ENCODE measurements around the gene AGER.

Gene AGER

DNA sequence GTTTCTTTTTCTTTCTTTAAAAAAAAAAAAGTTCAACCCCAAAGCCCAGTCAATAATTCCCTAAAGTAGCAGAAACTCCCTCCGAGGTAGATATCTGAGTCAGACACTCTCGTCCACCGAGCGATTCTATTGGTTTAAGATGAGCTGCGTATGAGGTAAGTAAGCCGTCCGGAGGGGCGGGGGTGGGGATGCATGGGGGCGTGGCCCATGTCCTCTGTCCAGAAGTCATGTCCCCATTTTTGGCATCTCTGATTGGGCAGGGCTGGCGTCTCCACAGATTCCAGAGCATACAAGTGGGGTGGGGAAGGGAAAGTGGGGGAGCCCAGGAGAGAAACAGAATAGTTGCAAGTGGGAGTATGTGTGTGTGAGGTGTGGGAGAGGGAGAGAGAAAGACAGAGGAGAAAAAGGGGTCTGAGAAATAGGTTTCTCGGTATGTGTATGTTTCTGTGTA is 1.7 kb upstream of the AGER start:
- peak; percentile 80 for DNase-seq

DNA sequence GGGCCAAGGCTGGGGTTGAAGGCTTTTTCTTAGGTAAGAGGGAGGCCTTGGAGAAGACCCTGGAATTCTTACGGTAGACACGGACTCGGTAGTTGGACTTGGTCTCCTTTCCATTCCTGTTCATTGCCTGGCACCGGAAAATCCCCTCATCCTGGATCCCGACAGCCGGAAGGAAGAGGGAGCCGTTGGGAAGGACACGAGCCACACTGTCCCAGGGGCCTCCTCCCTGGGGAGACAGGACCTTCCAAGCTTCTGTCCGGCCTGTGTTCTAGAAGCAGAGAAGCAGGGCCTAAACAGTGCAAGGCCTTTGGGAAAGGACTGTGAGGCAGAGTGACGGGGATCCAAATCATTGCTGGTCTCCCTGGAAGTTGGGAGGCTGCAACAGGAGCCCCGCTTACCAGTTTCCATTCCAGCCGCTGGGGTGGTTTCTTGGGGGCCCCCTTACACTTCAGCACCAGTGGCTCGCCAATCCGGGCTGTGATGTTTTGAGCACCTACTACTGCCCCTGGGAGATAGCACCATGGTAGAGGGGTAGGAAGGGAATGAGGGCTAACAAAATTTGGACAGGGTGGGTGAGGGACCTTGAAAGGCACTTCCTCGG is 470 bp downstream of the AGER start:
- no peak for DNase-seq

DNA sequence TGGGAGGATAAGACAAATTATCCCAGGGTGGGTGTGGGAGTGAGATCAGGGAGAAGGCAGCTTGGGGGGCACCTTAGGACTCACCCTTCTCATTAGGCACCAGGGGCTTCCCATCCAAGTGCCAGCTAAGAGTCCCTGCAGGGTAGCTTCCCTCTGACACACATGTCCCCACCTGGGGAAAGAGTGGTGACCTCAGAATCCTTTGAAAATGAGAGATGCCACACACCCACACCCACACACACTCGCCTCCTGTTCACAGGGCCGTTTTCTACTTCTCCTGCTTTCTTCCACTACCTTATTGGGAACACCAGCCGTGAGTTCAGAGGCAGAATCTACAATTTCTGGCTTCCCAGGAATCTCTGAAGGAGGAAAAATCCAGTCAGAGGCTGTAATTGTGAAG is 1.0 kb downstream of the AGER start:
- DNase-seq = no peak

DNA sequence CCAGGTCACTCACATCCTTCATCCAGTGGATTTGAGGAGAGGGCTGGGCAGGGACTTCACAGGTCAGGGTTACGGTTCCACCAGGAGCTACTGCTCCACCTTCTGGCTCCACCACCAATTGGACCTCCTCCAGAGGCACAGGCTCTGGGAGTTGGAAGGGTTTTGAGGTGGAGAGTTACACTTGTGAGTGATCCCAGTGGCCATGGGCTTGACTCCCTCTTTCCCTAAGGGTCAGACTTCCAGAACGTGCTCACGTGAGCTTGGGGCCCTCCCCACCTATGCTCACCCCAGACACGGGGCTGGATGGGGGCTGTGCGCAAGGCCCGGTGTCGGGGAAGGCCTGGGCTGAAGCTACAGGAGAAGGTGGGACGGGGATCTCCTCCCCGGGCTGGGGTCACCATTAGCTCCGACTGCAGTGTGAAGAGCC is 1.5 kb downstream of the AGER start:
- DNase-seq = no peak

DNA sequence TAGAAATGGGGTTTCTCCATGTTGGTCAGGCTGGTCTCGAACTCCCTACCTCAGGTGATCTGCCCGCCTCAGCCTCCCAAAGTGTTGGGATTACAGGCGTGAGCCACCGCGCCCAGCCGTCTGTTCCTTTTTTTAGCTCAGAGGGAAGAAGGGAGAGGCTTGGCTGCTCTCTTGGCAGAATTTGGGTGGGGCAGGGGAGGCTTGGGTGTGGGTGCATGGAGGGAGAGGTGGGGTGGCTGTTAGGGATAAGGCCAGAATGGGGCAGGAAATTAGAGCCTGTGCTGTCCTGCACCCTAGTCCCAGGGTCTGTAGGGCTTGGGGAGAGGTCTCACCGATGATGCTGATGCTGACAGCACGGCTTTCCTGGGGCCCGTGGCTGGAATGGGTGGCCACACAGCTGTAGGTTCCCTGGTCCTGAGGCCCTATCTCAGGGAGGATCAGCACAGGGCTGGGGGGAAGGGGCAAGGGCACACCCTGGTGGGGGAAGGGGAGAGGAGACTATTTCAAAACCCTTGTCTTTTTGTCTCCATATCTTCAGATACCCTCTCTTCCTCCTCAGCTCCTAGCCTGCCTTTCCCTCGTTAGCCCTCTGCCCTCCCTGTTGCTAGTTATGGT is 2.0 kb downstream of the AGER start:
- no peak for DNase-seq

DNA sequence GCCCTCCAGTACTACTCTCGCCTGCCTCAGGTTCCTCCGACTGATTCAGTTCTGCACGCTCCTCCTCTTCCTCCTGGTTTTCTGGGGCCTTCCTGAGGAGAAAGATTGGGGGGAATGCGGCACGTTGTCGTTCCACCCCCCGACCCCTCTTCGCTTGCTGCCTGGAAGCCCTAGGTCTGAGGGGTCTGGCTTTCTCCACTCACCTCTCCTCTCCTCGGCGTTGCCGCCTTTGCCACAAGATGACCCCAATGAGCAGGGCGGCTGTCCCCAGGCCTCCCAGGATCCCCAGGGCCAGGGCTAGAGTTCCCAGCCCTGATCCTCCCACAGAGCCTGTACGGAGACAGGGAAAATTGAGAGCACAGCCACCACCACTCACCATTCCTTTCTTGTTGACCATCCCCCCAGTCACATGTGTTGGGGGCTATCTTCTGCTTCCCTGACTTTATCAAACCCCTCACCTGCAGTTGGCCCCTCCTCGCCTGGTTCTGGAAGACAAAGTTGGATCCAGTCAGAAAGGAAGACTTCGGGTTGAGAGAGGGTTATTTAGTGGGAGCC is 2.8 kb downstream of the AGER start:
- no peak for DNase-seq

DNA sequence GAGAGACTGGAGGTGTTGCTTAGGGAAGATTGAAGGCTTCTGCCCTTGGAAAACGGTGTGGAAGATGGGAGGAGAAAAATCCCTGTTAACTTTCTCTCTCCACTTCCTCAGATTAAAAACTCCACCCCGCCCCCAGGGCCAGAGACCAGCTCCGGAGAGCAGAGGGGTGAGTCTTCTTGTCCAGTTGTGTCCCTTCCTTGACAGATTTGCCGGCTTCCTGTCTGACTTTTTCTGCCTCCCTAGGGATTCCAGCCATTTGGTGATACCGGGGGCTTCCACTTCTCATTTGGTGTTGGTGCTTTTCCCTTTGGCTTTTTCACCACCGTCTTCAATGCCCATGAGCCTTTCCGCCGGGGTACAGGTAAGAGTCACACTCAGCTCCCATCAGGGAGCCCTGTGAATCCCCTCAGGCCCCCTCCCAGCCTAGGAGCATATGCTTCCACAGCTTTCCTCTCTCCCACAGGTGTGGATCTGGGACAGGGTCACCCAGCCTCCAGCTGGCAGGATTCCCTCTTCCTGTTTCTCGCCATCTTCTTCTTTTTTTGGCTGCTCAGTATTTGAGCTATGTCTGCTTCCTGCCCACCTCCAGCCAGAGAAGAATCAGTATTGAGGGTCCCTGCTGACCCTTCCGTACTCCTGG is 4.2 kb downstream of the AGER start:
- DNase-seq = no peak

DNA sequence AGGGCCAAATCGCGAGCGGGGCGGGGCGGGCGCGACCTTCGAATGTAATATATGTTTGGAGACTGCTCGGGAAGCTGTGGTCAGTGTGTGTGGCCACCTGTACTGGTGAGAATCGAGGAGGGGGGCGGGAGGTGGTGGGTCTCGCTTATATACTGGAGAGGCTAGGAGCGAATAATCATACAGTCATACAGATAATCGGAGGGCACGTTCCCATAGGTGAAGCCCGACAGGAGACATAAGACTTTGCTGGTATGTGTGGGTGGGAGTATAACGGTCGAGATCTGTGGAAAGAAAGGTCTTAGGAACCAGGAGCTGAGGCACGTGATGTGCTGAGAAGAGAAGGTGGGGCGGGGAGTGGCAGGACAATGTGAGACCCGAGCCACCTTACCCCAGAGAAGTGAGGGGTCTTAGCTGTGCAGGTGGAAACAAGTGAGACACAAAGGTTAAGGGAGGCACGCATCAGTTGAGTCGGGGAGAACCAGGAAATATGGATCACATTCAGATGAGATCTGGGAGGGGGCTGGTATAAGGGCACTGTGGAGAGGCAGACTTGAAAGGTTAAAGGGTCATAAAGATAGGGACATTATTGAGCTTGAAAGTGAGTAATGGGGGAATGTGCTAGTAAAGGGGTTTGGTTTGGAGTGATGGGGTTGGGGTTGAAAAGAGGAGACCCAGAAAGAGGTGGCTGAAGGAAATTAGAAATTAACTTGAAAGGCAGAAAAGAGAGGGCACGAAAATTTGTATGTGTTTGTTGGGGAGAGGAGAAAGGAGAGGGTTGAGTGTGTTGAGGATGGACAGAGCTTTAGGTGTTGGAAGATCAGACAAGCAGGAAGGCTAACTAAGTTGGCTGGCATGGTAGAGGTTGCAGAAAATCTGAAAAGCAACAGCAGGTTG is 5.3 kb downstream of the AGER start:
- DNase-seq = no peak

DNA sequence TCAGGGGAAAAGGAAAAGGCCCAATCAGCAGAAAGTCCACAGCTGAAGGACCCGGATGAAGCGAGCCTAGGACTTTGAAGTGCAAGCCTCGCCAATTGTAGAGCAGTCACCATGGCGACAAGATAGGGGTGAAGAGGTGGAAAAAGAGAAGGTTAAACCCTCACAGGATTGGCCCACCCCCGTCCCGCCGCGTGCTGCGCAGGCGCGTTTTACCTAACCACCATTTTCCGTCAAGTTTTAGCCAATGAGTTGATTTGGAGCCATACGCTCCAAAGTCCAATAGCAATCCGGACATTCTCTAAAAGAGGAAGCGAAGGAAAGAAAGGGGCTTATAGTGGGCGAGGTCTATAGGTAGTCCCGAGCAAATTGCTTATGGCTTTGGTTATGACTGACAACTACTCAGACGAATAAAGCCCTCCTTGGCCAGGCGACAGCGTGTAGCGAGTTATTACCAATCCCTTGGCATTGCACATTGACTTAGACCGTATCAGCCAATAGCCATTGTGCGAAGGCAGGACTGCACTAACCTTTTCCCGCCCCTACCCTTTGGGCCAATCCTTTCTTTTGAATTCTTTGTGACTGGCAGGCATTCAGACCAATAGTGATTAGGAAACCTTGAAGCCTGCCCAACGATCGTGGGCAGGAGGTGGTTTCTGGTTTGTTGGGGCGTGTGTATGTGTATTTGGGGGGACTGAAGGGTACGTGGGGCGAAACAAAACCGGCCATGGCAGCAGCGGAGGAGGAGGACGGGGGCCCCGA is 6.1 kb downstream of the AGER start, which contains the start of gene RNF5:
TSS of gene RNF5 (plus strand) at position 618 of the 759 bp plus-strand sequence. CDS start at position 725, 107 bp downstream.
- peak; percentile 100 for DNase-seq

DNA sequence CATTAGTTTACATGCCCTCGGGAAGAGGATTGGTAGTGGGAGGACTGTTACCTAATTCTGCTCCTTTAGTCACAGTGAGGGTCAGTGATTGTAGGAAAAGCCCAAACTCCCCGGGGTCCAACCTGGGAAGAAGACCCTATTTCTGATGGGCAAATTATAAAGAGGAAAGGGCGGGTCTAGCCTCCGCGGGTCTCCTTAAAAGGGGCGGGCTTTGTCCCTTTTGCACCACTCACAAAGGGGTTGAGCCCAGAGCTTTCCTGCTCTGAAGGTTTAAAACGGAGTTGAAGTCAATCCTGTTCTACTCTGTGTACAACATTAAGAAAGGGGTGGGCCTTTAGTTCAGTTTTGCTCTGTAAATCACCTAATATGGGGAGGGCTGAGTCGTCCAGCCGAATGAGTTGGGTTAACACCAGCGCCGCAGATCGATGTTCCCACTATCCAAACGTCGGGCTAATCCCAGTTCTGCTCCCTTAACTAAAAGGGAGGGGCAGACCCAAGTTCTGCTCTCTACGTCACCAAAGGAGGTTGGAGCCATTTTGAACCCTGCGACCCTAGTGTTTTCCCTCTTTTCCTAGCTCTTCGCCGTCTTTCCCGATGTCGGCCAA is 6.8 kb downstream of the AGER start:
- DNase-seq = peak; percentile 75

DNA sequence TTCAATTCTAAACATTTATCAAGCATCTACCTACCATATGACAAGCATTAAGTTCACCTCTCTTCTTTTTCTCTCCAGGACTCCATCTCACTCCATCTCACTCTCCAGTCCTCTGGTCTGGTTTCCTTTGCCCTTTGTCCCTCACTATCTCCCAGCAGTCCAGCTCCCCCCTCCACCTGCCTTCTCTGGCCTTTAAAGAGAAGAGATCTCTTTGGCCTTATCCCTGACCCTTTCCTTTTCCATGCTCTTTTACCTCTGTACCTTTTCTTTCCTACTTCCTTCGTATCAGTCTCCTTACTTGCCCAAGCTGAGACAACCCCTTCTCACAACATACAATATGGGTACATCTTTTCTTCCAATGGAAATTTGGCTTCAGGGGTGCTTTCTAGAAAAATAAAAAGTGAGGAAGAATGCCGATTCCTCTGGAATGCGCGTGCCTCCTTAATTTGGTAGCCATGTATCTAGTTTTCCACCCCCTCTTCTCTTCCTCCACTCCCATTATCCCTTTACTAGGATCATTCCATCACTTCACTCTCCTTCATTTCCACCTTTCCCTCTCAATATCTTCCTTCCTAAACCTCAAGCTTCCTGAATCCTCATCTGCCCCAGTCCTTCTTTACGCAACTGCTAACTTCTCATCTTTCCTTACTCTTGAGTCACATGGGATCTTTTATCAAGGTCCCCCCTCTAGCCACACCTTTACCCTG is 7.4 kb downstream of the AGER start:
- DNase-seq = no peak

DNA sequence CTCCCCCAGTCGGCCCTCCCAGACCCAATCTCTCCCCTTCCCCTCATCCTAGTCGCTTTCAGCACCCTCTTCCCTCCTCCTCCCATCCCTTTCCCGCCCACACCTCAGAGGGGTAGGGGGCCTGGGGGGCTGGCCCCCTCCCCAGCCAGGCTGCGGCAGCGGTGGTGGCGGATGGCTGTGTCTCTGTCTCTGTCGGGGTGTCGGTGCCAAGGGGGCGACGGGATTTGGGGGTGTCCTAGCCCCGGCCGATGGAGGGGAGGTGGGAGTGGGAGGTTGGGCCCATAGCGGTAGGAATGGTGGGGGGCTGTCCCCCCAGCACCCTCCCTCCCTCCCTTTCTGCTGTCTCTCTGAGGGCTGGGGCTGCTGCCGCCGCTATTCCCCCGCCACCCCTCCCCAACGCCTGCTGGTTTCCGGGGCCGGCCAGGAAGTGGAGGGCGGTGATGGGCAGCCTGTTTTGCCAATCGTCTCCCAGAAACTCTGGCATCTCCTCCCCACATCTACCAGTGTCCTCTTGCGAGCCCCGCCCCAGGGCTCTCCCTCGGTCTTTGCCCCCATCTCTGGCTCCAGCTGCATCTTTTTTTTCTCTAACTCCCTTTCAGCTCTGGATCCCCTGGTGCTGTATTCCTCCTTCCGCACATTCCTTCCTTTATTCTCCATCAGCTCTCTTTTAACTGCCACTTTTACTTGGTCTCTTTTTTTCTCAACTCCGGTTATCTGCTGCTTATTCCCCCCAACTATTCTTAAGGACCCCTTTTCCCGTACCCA is 8.2 kb downstream of the AGER start, which contains the start of gene AGPAT1:
TSS of gene AGPAT1 (minus strand) at position 374 of the 765 bp plus-strand sequence. CDS start 4,588 bp downstream, outside the sequence.
- peak; percentile 98 for DNase-seq

DNA sequence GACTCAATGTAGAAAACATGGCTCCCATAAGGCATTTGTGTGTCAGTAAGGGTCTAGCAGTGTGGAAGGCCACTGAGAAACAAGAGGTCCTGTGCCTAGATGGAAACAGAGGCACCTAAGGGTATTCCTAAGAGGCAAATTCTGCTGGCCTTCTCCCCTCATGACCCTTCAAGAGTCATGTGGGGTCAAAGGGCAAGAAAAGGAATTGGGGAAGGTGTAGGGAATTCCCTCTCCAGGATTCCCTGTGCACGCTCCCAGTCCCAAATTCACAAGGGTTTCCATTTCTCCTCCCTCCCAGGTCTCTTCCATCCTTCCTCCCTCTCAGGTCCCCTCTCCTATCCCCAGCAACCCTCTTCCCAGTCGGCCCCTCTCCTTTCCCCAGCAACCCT is 8.7 kb downstream of the AGER start:
- no peak for DNase-seq

DNA sequence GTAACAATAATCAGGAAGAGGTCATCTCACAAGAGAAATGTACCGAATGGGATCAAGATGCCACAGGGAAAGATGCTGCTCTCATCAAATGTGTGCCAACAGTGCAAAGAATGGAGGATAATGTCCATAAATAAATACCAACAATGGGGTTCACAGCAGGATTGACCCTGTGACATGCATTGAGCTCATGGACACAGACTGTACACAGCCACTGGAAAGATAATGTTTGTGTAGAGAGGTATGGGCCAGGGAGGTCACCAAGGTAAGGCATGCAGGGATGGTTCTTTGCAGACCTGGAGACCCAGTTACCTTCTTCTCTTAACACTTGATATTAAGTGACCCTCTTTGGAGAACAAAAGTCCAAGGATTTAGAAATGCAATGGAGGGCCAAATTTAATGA is 9.6 kb downstream of the AGER start:
- no peak for DNase-seq

DNA sequence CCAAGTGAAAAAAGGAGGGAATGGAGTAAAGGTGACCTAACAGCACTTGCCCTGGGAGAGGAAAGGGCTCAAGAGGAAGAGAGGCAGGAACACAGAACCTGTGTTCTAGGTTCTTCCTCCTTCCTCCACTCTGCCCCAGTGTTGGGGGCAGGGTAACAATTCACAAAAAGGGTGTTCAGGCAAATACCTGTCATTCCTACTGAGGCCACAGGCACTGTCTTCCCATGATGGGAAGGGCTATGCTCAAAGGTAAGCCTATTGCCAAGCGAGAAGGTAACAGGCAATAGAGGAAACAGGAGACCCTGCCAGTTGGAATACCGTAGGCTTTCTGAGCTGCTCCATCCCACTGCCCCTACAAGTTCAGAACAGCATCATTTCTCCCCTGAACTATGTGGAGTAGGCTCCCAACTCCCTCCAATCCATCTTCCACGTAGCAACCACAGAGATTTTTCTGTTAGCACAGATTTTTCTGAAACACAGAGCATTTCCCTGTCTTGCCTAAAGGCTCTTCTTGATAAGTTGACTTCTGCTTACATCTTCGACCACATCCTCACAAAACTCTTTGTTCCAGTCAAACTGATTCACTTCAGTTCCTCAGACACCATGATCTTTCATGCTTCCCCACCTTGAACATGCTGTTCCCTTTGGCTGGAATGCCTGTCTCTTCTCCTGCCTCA is 10.9 kb downstream of the AGER start:
- no peak for DNase-seq

DNA sequence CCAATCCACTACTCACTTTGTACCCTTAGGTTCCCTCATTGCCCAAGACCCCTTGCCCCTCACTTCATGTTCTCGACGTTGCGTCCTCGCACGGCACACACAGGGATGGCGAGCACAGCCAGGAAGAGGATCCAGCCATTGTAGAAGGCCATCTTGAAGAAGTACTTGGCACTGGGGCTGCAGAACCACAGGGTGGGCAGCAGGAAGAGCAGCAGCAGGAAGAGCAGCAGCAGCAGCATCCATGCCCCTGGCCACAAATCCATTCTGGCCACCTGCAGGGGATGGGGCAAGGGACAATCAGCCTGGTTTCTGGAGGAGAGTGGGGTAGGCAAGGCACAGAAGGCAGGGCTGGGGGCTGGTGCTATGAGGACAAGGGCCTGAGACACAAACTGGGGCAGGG is 12.8 kb downstream of the AGER start:
- no peak for DNase-seq

DNA sequence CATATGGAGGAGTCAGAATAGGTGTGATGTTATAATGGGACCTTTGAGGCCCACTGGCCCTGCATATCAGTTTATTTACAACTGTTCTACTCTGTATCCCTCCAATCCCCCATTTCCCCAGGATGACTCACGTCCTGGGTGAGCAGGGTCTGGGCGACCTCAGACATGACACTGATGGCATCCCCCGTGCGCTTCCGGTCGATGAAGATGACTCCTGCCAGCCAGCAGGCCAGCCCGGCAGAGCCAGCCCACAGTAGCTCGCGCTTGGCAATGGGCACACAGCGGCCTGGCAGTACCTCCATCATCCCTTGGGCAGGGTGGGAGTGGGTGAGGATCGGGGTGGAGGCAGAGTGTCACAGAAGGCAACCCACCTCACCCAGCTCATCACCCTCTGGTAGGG is 13.8 kb downstream of the AGER start:
- no peak for DNase-seq

DNA sequence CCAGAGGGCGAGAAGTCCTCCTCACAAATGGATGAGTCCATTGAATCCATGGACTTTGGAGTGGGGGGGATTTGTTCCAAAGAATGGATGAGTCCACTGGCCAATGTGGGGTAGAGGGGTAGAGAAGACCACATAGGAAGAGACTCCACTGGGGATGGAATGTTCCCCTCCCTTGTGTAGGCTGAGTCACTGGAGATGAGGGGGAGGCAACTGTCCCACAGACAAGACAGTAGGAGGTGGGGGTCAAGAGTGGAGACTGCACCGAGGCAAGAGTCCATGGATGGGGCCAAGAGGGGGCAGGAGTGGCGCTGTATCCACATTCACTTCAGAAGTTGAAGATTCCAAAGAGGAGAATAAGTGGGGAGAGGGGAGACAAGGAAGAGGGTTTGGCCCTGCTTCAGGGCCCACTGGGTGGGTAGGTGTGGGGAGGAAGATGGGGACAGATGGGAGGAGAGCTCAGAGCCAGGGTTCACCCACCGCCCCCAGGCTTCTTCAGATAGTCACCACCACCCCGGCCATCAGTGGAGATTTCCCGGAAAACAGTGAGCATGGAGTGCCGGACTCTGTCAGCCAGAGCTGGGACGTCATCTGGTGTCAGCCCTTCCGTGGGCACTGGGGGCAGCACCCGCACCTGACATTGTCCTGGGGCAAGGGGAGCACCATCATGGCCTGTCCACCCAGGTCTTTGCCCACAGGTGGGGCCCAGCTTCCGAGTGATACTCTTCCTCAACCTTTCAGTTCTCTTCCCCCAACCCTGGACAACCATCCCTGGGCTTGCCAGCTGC is 15.1 kb downstream of the AGER start:
- no peak for DNase-seq

DNA sequence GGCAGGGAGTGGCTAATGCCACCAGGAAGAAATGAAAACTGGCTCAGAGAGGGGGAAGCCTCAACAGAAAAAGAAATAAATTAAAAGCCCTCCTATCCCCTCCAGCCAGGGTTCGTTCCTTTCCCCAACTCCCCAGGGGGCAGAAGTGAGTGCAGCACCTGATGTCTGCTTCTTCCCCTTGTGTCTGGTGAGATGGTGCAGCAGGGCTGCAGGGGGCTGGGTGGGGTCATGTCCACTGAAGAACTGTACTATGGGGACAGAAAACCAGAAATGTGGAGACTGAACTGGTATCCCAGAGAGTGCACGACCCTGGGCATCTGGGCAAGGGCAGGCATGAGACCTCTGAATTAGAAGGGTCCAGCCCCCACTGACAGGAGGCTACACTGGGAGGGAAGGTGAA is 15.7 kb downstream of the AGER start:
- no peak for DNase-seq
